ENCODE data around the gene LYRM2. TPM values are rescaled to one million over a fixed set of nuclear protein-coding genes. Genes with fewer than 3 reads are reported as not detected.

The LYRM2 gene
- total RNA-seq, 6 experiments from 2014 or later = 10.8 to 16.3 (median 12.8) TPM

- H3K27me3 ChIP-seq = no peaks in the 10 kb centered on the region
- DNase-seq (no peak), ATAC-seq (no peak)
- WGBS (ENCODE audit: insufficient coverage, low coverage, low lambda C conversion rate, missing lambda C conversion rate) = over 99% methylated on average over 10 of the region's 11 CpGs
- no peaks in the 10 kb centered on the region for H3K9me3 ChIP-seq
- no peak overlapping the region for H3K27ac ChIP-seq
- TF ChIP-seq POLR2A (IDR thresholded peaks at IDR 0.05) (no peak), CTCF (IDR thresholded peaks at IDR 0.05) (no peak)
- no peak overlapping the region for H3K4me3 ChIP-seq
- intact Hi-C loops (cut with DNase I) = no loop called here
- no peaks in the 10 kb centered on the region for H3K4me1 ChIP-seq
- no peaks in the 10 kb centered on the region for H3K36me3 ChIP-seq
Measured at GRCh38 chr6:89530982-89531381, 107.6 kb downstream of the LYRM2 start.

DNA sequence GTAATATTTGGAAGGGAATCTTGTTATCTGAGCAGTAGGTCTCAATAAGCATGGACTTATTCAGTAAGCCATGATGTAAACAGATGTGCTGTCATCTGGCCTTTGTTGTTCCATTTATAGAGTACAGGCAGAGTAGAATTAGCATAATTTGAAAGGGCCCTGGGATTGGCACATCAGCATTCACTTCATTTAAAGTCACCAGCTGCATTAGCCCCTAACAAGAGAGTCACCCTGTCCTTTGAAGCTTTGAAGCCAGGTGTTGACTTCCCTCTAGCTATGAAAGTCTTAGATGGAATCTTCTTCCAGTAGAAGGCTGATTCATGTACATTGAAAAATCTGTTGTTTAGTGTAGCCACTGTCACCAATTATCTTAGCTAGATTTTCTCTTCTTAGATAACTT, 109.7 kb downstream of the LYRM2 start:
- no peaks in the 10 kb centered on the region for H3K36me3 ChIP-seq
- no peaks in the 10 kb centered on the region for H3K27me3 ChIP-seq
- H3K4me3 ChIP-seq = no peak overlapping the region
- intact Hi-C loops (cut with DNase I) = no loop called here
- no peaks in the 10 kb centered on the region for H3K9me3 ChIP-seq
- ATAC-seq (no peak), DNase-seq (no peak)
- no peak for TF ChIP-seq CTCF (IDR thresholded peaks at IDR 0.05)
- TF ChIP-seq POLR2A (IDR thresholded peaks at IDR 0.05) = no peak
- no peak overlapping the region for H3K27ac ChIP-seq
- H3K4me1 ChIP-seq = no peaks in the 10 kb centered on the region

- Histone ChIP-seq H3K36me3 (no peaks in the 10 kb centered on the region), H3K4me3 (no peak overlapping the region), H3K4me1 (no peaks in the 10 kb centered on the region), H3K27me3 (no peaks in the 10 kb centered on the region), H3K27ac (no peak overlapping the region), H3K9me3 (no peaks in the 10 kb centered on the region)
- DNase-seq (no peak), ATAC-seq (no peak)
- no peak for TF ChIP-seq POLR2A (IDR thresholded peaks at IDR 0.05)
- no peak for TF ChIP-seq CTCF (IDR thresholded peaks at IDR 0.05)
- WGBS (ENCODE audit: insufficient coverage, low coverage, low lambda C conversion rate, missing lambda C conversion rate) = 71% methylated on average over 2 of the region's 2 CpGs
- intact Hi-C loops (cut with DNase I) = no loop called here
Measured at GRCh38 chr6:89527634-89528033, 110.9 kb downstream of the LYRM2 start.

GRCh38 chr6:89526563-89526869, 112.0 kb downstream of the LYRM2 start:
- Histone ChIP-seq H3K4me1 (no peaks in the 10 kb centered on the region), H3K4me3 (no peak overlapping the region), H3K9me3 (no peaks in the 10 kb centered on the region), H3K27me3 (no peaks in the 10 kb centered on the region), H3K36me3 (no peaks in the 10 kb centered on the region), H3K27ac (no peak overlapping the region)
- intact Hi-C loops (cut with DNase I) = no loop called here
- 100% methylated on average over 2 of the region's 2 CpGs for WGBS (ENCODE audit: insufficient coverage, low coverage, low lambda C conversion rate, missing lambda C conversion rate)
- ATAC-seq (no peak), DNase-seq (no peak)
- TF ChIP-seq CTCF (IDR thresholded peaks at IDR 0.05) (no peak), POLR2A (IDR thresholded peaks at IDR 0.05) (no peak)

DNA sequence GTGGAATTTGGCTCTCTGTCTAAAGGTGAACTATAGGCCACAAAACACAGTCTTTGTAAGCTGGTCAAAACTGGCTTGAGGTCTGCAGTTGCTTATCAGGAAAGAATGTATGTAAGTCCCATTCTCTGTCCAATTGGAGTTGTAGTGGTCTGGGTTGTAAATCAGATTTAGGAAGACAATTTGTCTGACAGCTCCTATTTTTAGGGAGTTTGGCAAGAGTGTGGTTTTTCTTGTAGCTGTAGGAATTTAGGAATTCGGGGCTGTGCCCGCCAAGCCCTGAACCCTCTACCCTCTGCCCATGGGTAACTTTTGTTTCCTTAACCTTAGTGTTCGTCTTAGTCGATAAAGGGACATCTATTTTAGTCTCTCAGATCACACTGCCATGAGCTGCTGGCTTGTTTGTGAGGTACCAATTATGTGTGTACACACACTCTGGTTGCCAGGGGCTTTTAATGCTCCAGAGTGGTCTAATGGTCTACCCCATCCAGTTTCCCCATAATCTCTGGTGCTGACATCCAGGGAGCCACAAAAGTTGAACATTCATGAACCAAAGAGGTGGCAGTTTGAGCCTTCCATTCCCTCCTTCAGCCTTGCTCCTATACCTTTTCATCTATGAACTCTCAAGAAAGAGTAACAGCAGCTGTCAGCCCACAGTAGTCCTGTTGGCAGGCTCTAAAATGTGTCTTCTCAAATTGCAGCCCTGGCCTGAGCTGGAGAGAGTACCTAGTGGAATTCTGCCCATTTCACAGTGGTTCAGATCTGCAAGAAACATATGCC, 112.6 kb downstream of the LYRM2 start:
- ATAC-seq (no peak), DNase-seq (no peak)
- intact Hi-C loops (cut with DNase I) = no loop called here
- no peak for TF ChIP-seq POLR2A (IDR thresholded peaks at IDR 0.05)
- TF ChIP-seq CTCF (IDR thresholded peaks at IDR 0.05) = no peak
- H3K36me3 ChIP-seq = no peaks in the 10 kb centered on the region
- H3K4me3 ChIP-seq = no peak overlapping the region
- no peaks in the 10 kb centered on the region for H3K27me3 ChIP-seq
- H3K9me3 ChIP-seq = no peaks in the 10 kb centered on the region
- no peaks in the 10 kb centered on the region for H3K4me1 ChIP-seq
- 93% methylated on average over 3 of the region's 4 CpGs for WGBS (ENCODE audit: insufficient coverage, low coverage, low lambda C conversion rate, missing lambda C conversion rate)
- H3K27ac ChIP-seq = no peak overlapping the region

Measured in right lobe of liver (tissue), 6 donors.